Neutrophil (primary cell): Measurements from ENCODE around the gene WNT5A.

Source experiments
- H3K27ac ChIP-seq: fragments of 200-600 bp; sonication (generic); 2 replicates; pipeline ENCODE4 v1.5.1; 2016; ENCODE audit warnings: mild to moderate bottlenecking, moderate library complexity
- H3K27me3 ChIP-seq: fragments of 200-600 bp; sonication (generic); 2 replicates; pipeline ENCODE4 v1.6.0; 2016; ENCODE audit warnings: mild to moderate bottlenecking
- H3K36me3 ChIP-seq: fragments of 200-600 bp; sonication (generic); 2 replicates; pipeline ENCODE4 v1.5.1; 2017
- H3K4me1 ChIP-seq, 2 experiments: fragments of 200-600 bp in 1 of 2; sonication (generic) in 1 of 2; 1 replicate in 1 of 2; 2 replicates in 1 of 2; pipeline versions ENCODE4 v1.5.1 to v1.6.1; 2013 to 2016; ENCODE audit warnings: low read depth in 1 of 2, low read length in 1 of 2, mild to moderate bottlenecking in 1 of 2, moderate library complexity in 1 of 2; ENCODE audit not compliant: control insufficient read depth in 1 of 2, insufficient read depth in 1 of 2
- H3K4me3 ChIP-seq, 2 experiments: fragments of 200-600 bp in 1 of 2; sonication (generic) in 1 of 2; 1 replicate in 1 of 2; 2 replicates in 1 of 2; pipeline ENCODE4 v1.5.1; 2013 to 2016; ENCODE audit warnings: low read depth in 1 of 2, low read length in 1 of 2, mild to moderate bottlenecking in 1 of 2, moderate library complexity in 1 of 2
- H3K9me3 ChIP-seq: fragments of 200-600 bp; sonication (generic); 2 replicates; pipeline ENCODE4 v1.5.1; 2016
- TF ChIP-seq, protein P1 (sequence below): fragments of 200-600 bp; sonication (generic); IDR thresholded peaks from 2 replicates; pipeline ENCODE4 v1.5.1; 2016; ENCODE audit warnings: antibody characterized with exemption

Gene WNT5A

DNA sequence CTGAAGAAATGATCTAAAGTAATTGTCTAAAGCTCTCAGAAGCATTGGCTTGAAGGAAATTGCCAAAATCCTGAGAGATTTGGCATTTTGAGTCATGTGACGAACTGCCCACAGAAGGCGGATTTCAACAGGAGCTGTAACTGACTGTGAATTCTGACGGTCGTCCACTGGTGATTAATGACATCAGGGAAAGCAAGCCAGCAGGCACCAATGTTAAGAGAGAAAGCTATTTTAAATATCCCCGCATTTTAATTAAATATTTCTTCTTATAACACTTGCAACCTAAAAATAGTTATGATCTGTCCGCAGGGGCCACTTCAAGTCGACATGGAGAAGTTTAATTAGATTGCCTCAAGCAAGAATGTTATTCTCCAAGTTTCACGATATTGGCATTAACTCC is 51.6 kb downstream of the WNT5A start:
- Histone ChIP-seq H3K4me1 (no peaks in the 10 kb centered on the region), H3K36me3 (no peaks in the 10 kb centered on the region), H3K27me3 (no peaks in the 10 kb centered on the region), H3K27ac (no peak overlapping the region), H3K9me3 (no peaks in the 10 kb centered on the region), H3K4me3 (no peak overlapping the region)
- TF ChIP-seq, protein P1, sequence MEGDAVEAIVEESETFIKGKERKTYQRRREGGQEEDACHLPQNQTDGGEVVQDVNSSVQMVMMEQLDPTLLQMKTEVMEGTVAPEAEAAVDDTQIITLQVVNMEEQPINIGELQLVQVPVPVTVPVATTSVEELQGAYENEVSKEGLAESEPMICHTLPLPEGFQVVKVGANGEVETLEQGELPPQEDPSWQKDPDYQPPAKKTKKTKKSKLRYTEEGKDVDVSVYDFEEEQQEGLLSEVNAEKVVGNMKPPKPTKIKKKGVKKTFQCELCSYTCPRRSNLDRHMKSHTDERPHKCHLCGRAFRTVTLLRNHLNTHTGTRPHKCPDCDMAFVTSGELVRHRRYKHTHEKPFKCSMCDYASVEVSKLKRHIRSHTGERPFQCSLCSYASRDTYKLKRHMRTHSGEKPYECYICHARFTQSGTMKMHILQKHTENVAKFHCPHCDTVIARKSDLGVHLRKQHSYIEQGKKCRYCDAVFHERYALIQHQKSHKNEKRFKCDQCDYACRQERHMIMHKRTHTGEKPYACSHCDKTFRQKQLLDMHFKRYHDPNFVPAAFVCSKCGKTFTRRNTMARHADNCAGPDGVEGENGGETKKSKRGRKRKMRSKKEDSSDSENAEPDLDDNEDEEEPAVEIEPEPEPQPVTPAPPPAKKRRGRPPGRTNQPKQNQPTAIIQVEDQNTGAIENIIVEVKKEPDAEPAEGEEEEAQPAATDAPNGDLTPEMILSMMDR: no peak

DNA sequence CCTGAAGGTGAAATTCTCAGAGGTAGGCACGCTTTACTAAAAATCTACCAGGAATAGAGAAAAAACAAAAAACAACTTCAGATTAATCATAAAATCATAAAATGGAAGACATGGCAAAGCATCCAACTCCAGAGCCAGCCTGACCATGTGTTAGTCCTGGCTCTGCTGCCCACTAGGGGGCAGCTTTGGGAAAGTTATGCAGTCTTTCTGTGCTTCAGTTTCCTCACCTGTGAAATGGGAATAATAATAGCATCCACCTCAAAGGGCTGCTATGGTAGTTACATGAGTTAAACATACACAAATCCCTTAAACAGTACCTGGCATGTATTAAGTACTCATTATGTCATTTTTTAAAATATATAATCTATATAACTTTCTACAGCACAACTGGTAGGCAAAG is 52.3 kb downstream of the WNT5A start:
- H3K36me3 ChIP-seq: no peaks in the 10 kb centered on the region
- H3K27ac ChIP-seq: no peak overlapping the region
- H3K4me1 ChIP-seq: no peaks in the 10 kb centered on the region
- TF ChIP-seq, protein P1: no peak
- H3K9me3 ChIP-seq: no peaks in the 10 kb centered on the region
- no peaks in the 10 kb centered on the region for H3K27me3 ChIP-seq
- H3K4me3 ChIP-seq: no peak overlapping the region

DNA sequence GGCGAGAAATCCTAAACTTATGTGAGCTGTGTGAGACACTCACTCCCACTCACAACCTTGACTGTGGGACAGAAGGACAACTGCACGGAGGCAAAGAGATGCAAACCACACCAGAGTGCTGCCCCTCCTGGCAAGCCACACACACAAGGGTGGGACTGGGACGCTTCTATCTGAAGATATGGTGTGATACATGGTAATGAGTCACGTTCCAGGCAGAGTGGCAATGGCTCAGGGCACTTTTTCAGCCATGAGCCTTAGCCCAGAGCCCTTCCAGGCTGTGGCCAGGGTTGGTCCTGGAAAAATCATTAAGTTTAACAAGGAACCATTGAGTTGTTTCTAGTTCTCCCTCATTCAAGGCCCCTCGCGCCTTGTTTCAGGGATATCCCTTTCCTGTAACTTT is 56.1 kb downstream of the WNT5A start:
- H3K9me3 ChIP-seq: no peaks in the 10 kb centered on the region
- H3K4me1 ChIP-seq: no peaks in the 10 kb centered on the region
- no peaks in the 10 kb centered on the region for H3K36me3 ChIP-seq
- no peak overlapping the region for H3K27ac ChIP-seq
- H3K27me3 ChIP-seq: no peaks in the 10 kb centered on the region
- H3K4me3 ChIP-seq: no peak overlapping the region
- TF ChIP-seq, protein P1: no peak

DNA sequence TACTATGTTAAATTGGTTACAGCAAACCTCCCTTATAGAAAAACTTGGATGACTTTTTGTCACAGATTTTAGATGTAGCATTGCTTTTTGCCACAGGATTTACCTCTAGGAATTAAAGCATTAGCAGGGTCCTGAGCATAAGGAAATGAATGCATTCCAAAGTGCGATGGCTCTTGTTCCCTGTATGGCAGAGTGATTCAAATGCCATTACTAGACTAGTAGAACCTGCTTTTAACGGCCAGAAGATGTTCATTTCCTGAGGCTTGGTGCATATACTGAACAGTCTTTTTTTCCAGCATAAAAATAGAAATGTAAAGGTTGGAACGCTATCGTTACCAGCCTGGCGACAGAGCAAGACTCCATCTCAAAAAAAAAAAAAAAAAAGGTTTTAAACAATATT is 59.4 kb downstream of the WNT5A start:
- Histone ChIP-seq H3K27me3 (no peaks in the 10 kb centered on the region), H3K36me3 (no peaks in the 10 kb centered on the region), H3K27ac (no peak overlapping the region), H3K4me3 (no peak overlapping the region), H3K9me3 (no peaks in the 10 kb centered on the region), H3K4me1 (no peaks in the 10 kb centered on the region)
- TF ChIP-seq, protein P1: no peak

DNA sequence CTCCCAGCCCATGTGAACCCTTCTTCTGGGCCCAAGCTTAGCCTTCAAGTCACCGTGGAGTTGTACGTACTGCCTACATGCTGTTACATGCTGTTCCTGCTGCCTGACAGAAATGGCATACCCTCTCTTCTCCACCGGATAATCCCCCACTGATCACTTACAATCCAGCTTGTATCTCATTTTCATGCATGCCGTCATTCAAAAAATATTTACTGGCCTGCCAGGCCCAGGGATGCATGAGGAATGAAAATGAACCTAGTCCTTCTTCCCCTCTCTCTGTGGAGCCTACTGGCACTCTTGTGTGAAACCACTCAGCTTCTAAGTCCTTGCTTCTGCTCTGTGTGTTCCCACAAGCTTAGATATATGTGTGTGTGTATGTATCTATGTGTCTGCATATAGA is 60.6 kb downstream of the WNT5A start:
- Histone ChIP-seq H3K4me3 (no peak overlapping the region), H3K4me1 (no peaks in the 10 kb centered on the region), H3K36me3 (no peaks in the 10 kb centered on the region), H3K27me3 (no peaks in the 10 kb centered on the region), H3K27ac (no peak overlapping the region), H3K9me3 (no peaks in the 10 kb centered on the region)
- TF ChIP-seq, protein P1: no peak

DNA sequence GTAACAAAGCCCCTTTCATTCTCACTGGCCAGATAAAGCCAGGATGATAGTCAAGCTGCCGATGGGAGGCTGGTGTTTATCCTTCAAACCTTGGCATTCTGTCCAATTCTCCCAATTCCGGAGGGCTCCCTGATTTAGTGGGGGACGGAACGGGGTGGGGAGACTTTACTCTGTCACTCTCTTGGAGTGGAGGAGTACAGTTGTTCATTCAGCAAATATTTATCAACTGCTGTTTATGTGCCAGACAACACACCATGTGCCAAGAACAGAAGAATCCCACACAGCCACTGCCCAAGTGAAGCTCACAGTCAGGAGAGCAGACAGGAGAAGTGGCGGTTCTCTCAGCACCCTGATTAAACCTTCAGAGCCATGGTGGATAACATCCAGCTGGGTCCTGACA is 63.3 kb downstream of the WNT5A start:
- no peak overlapping the region for H3K27ac ChIP-seq
- no peaks in the 10 kb centered on the region for H3K9me3 ChIP-seq
- H3K36me3 ChIP-seq: no peaks in the 10 kb centered on the region
- H3K27me3 ChIP-seq: no peaks in the 10 kb centered on the region
- no peaks in the 10 kb centered on the region for H3K4me1 ChIP-seq
- TF ChIP-seq, protein P1: no peak
- no peak overlapping the region for H3K4me3 ChIP-seq
